Thyroid gland (tissue), 4 donors: ENCODE results near the gene NECTIN2. TPM values are rescaled to one million over a fixed set of nuclear protein-coding genes. Genes with fewer than 3 reads are reported as not detected.

Source experiments
- DNase-seq, 2 donors: peaks; one replicate each; pipeline ENCODE4 v3.0.0-alpha.2; 2019
- H3K27ac ChIP-seq, 3 donors: fragments of 200-600 bp; sonication (generic); 1 replicate in 2 of 3; 2 replicates in 1 of 3; pipeline ENCODE4 v1.5.1; 2016 to 2019; ENCODE audit warnings: mild to moderate bottlenecking in 1 of 3, moderate library complexity in 1 of 3
- H3K27me3 ChIP-seq: fragments of 200-600 bp; sonication (generic); one replicate; pipeline ENCODE4 v1.5.1; 2019
- H3K36me3 ChIP-seq, 2 donors: fragments of 200-600 bp; sonication (generic); one replicate each; pipeline ENCODE4 v1.5.1; 2016 to 2019
- H3K4me1 ChIP-seq, 2 donors: fragments of 200-600 bp; sonication (generic); one replicate each; pipeline ENCODE4 v1.5.1; 2017 to 2019
- H3K4me3 ChIP-seq, 3 donors: fragments of 200-600 bp; sonication (generic); replicated peaks in 1 of 3; 1 replicate in 2 of 3; 2 replicates in 1 of 3; pipeline ENCODE4 v1.5.1; 2016; ENCODE audit warnings: mild to moderate bottlenecking in 1 of 3
- H3K9me3 ChIP-seq: fragments of 200-600 bp; sonication (generic); one replicate; pipeline ENCODE4 v1.5.1; 2017
- POLR2A ChIP-seq, 2 donors: fragments of 450-650 bp; IDR thresholded peaks; one replicate each; pipeline ENCODE4 v1.6.1; 2017; ENCODE audit warnings: antibody characterized with exemption in 2 of 2, mild to moderate bottlenecking in 2 of 2, moderate library complexity in 1 of 2
- WGBS, 2 donors: methylation state at CpG; one replicate each; pipeline ENCODE4 v1.1.5; 2017; 5-methylcytosine and 5-hydroxymethylcytosine counted together
- intact Hi-C: fragments of 100-400 bp; cut with DNase I; formaldehyde crosslinking; loops from one replicate; pipeline ENCODE4 v1.15.1; 2023
- total RNA-seq, 4 donors: library from RNA; depleted of rRNA; stranded (reverse); fragments of >200 nt; gene quantifications; one replicate each; pipeline ENCODE4 v1.2.3, GENCODE V29; 2016
- TF ChIP-seq, protein P1 (sequence below), 6 experiments: fragments of 200-600 bp in 3 of 6; fragments of 450-650 bp in 3 of 6; sonication (generic) in 3 of 6; IDR thresholded peaks; one replicate each; pipeline ENCODE4 v1.5.1; 2016 to 2019; ENCODE audit warnings: antibody characterized with exemption in 6 of 6, mild to moderate bottlenecking in 2 of 6, inconsistent platforms in 1 of 6, moderate library complexity in 1 of 6

NECTIN2 gene
- total RNA-seq, 4 donors from 2014 or later: 88.6 to 164 (median 117) TPM

GRCh38 chr19:44839276-44839675, 6.8 kb upstream of the NECTIN2 start:
- no peaks in the 10 kb centered on the region for H3K36me3 ChIP-seq
- intact Hi-C loops: loop anchor here (2.0 kb wide), 1 partner anchor 30 kb away; the partner anchor contains the start of gene BCAM
- no peaks in the 10 kb centered on the region for H3K9me3 ChIP-seq
- H3K4me3 ChIP-seq: no peak overlapping the region
- no peaks in the 10 kb centered on the region for H3K27me3 ChIP-seq
- WGBS, 2 donors: 95 to 100% methylated on average over 2 of the region's 2 CpGs
- H3K4me1 ChIP-seq: peaks cover 0 to 9% of the 10 kb centered on the region in 2 donors
- no peak for DNase-seq
- H3K27ac ChIP-seq: no peak overlapping the region
- TF ChIP-seq, protein P1, sequence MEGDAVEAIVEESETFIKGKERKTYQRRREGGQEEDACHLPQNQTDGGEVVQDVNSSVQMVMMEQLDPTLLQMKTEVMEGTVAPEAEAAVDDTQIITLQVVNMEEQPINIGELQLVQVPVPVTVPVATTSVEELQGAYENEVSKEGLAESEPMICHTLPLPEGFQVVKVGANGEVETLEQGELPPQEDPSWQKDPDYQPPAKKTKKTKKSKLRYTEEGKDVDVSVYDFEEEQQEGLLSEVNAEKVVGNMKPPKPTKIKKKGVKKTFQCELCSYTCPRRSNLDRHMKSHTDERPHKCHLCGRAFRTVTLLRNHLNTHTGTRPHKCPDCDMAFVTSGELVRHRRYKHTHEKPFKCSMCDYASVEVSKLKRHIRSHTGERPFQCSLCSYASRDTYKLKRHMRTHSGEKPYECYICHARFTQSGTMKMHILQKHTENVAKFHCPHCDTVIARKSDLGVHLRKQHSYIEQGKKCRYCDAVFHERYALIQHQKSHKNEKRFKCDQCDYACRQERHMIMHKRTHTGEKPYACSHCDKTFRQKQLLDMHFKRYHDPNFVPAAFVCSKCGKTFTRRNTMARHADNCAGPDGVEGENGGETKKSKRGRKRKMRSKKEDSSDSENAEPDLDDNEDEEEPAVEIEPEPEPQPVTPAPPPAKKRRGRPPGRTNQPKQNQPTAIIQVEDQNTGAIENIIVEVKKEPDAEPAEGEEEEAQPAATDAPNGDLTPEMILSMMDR (IDR thresholded peaks at IDR 0.05): no peak
- TF ChIP-seq POLR2A (IDR thresholded peaks at IDR 0.05): no peak

DNA sequence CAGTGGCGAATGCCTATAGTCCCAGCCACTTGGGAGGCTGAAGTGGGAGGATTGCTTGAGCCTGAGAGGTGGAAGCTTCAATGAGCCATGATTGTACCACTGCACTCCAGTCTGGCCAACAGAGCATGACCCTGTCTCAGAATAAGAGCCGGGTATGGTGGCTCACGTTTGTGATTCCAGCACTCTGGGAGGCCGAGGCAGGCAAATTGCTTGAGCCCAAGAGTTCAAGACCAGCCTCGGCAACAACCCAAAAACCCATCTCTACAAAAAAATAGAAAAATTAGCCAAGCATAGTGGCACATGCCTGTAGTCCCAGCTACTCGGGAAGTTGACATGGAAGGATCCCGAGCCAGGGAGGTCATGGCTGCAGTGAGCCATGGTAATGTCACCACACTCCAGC, 5.3 kb upstream of the NECTIN2 start:
- no peaks in the 10 kb centered on the region for H3K9me3 ChIP-seq
- peak overlapping the region in 1 of 3 donors; percentile 29 for H3K27ac ChIP-seq
- intact Hi-C loops: no loop called here
- no peak overlapping the region for H3K4me3 ChIP-seq
- H3K27me3 ChIP-seq: no peaks in the 10 kb centered on the region
- WGBS, 2 donors: 15 to 45% methylated on average over 6 to 7 of the region's 7 CpGs
- peaks cover 6 to 18% of the 10 kb centered on the region in 2 donors for H3K4me1 ChIP-seq
- peak; percentile 75 to 81 for DNase-seq
- no peak for TF ChIP-seq POLR2A (IDR thresholded peaks at IDR 0.05)
- TF ChIP-seq, protein P1 (IDR thresholded peaks at IDR 0.05): no peak
- H3K36me3 ChIP-seq: no peaks in the 10 kb centered on the region

GRCh38 chr19:44841231-44841630, 4.9 kb upstream of the NECTIN2 start:
- TF ChIP-seq POLR2A (IDR thresholded peaks at IDR 0.05): no peak
- TF ChIP-seq, protein P1 (IDR thresholded peaks at IDR 0.05): peak in 1 of 6 experiments; percentile 20
- WGBS, 2 donors: 26 to 32% methylated on average over 3 of the region's 3 CpGs
- peak overlapping the region in 1 of 3 donors; percentile 58 for H3K27ac ChIP-seq
- H3K9me3 ChIP-seq: no peaks in the 10 kb centered on the region
- H3K4me3 ChIP-seq: no peak overlapping the region
- H3K4me1 ChIP-seq: peaks cover 6 to 18% of the 10 kb centered on the region in 2 donors
- intact Hi-C loops: no loop called here
- no peaks in the 10 kb centered on the region for H3K36me3 ChIP-seq
- no peaks in the 10 kb centered on the region for H3K27me3 ChIP-seq
- DNase-seq: peak; percentile 69 to 86

GRCh38 chr19:44845286-44845611, 848 bp upstream of the NECTIN2 start:
- H3K27ac ChIP-seq: peak overlapping the region in 2 of 3 donors; percentile 80 to 82
- WGBS, 2 donors: 12 to 19% methylated on average over 12 of the region's 12 CpGs
- H3K4me3 ChIP-seq: peak overlapping the region in 1 of 3 donors; percentile 85
- TF ChIP-seq POLR2A (IDR thresholded peaks at IDR 0.05): no peak
- TF ChIP-seq, protein P1 (IDR thresholded peaks at IDR 0.05): no peak
- no peaks in the 10 kb centered on the region for H3K27me3 ChIP-seq
- intact Hi-C loops: loop anchor here (5.0 kb wide), 1 partner anchor 42 kb away; no protein-coding TSS in a partner anchor
- peaks cover 28 to 42% of the 10 kb centered on the region in 2 donors for H3K4me1 ChIP-seq
- no peaks in the 10 kb centered on the region for H3K9me3 ChIP-seq
- peak in 1 of 2 donors; percentile 54 for DNase-seq
- no peaks in the 10 kb centered on the region for H3K36me3 ChIP-seq

DNA sequence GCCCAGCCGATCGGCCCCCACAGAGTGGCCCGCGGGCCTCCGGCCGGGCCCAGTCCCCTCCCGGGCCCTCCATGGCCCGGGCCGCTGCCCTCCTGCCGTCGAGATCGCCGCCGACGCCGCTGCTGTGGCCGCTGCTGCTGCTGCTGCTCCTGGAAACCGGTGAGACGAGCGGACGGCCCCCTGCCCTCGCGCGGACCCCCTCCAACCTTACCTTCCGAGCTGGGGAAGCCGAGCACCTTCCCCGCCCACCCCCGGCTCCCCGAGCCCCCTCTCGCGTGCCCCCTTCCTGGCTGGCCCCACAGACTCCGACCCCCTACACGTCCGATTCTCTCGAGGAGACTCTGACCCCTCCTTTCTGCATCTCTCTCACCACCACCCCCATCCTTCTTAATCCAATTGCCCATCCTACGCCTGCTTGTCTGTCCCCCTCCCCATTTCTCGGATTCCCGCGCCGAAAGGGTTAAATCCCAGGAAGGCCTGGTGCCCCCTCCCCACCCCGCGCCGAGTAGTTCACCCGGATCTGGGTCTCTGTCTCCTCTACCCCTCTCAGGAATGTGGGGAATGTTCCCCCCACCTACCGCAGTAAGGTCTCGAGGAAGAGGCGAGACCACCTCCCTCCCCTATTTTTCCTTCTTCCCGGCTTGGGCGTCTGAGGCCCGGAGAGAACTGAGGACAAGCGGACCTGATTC, 502 bp downstream of the NECTIN2 start:
- Histone ChIP-seq H3K27me3 (no peaks in the 10 kb centered on the region), H3K4me3 (peak overlapping the region; percentile 42 to 85 (median 47)), H3K36me3 (no peaks in the 10 kb centered on the region), H3K9me3 (no peaks in the 10 kb centered on the region), H3K4me1 (peaks cover 29 to 35% of the 10 kb centered on the region in 2 donors), H3K27ac (peak overlapping the region; percentile 79 to 93 (median 92))
- DNase-seq: peak; percentile 38 to 45
- TF ChIP-seq, protein P1 (IDR thresholded peaks at IDR 0.05): no peak
- no peak for TF ChIP-seq POLR2A (IDR thresholded peaks at IDR 0.05)
- WGBS, 2 donors: 1 to 2% methylated on average over 19 to 22 of the region's 51 CpGs
- intact Hi-C loops: loop anchor here (5.0 kb wide), 1 partner anchor 41 kb away; no protein-coding TSS in a partner anchor
